Measurements from ENCODE around the gene TXLNB. TPM values are rescaled to one million over a fixed set of nuclear protein-coding genes. Genes with fewer than 3 reads are reported as not detected.

Gene TXLNB
- total RNA-seq, 2 experiments from 2014 or later, result 0.35 TPM

- Mint-ChIP-seq H3K4me3 (no peak overlapping the region), H3K27me3 (peaks cover 2% of the 10 kb centered on the region), H3K27ac (no peak overlapping the region), H3K36me3 (ENCODE audit: low read depth) (peaks cover 42% of the 10 kb centered on the region), H3K4me1 (peaks cover 8% of the 10 kb centered on the region), H3K9me3 (peaks cover 50% of the 10 kb centered on the region)
- ChIA-PET CTCF (interaction anchor here (0.8 to 2.6 kb wide), 5 partner anchors 14 to 165 kb away, joined by 3 to 8 read pairs (median 3); no protein-coding TSS in a partner anchor), POLR2A (interaction anchor here (0.6 kb wide), 1 partner anchor 73 kb away, joined by 3 read pairs; no protein-coding TSS in a partner anchor)
- DNase-seq, result no peak
Observed at GRCh38 chr6:139204978-139205377, 86.8 kb downstream of the TXLNB start.

GRCh38 chr6:139201378-139201777 is 90.4 kb downstream of the TXLNB start:
- no peaks in the 10 kb centered on the region for H3K27me3 Mint-ChIP-seq
- POLR2A ChIA-PET, result no interaction called here
- H3K36me3 Mint-ChIP-seq (ENCODE audit: low read depth), result peaks cover 12% of the 10 kb centered on the region
- H3K4me1 Mint-ChIP-seq, result no peaks in the 10 kb centered on the region
- peaks cover 30% of the 10 kb centered on the region for H3K9me3 Mint-ChIP-seq
- H3K4me3 Mint-ChIP-seq, result no peak overlapping the region
- no peak for DNase-seq
- CTCF ChIA-PET, result interaction anchor here (1.6 kb wide), 1 partner anchor 20 kb away, joined by 3 read pairs; no protein-coding TSS in a partner anchor
- no peak overlapping the region for H3K27ac Mint-ChIP-seq

GRCh38 chr6:139198529-139199288 is 93.1 kb downstream of the TXLNB start:
- Mint-ChIP-seq H3K9me3 (peaks cover 26% of the 10 kb centered on the region), H3K27ac (no peak overlapping the region), H3K4me1 (no peaks in the 10 kb centered on the region), H3K27me3 (no peaks in the 10 kb centered on the region), H3K4me3 (no peak overlapping the region), H3K36me3 (ENCODE audit: low read depth) (peaks cover 5% of the 10 kb centered on the region)
- DNase-seq, result no peak
- ChIA-PET POLR2A (no interaction called here), CTCF (interaction anchor here (0.7 to 1.3 kb wide), 3 partner anchors 19 to 157 kb away, joined by 3 to 5 read pairs (median 4); no protein-coding TSS in a partner anchor)

GRCh38 chr6:139194740-139195139 is 97.1 kb downstream of the TXLNB start:
- no peak overlapping the region for H3K4me3 Mint-ChIP-seq
- H3K27ac Mint-ChIP-seq, result no peak overlapping the region
- POLR2A ChIA-PET, result no interaction called here
- H3K36me3 Mint-ChIP-seq (ENCODE audit: low read depth), result peaks cover 5% of the 10 kb centered on the region
- CTCF ChIA-PET, result no interaction called here
- no peaks in the 10 kb centered on the region for H3K27me3 Mint-ChIP-seq
- no peak for DNase-seq
- peaks cover 17% of the 10 kb centered on the region for H3K9me3 Mint-ChIP-seq
- H3K4me1 Mint-ChIP-seq, result no peaks in the 10 kb centered on the region

Other genes with a start within 250 kb of the TXLNB start
- 10 to 100 TPM; 59.2 to 60.1 TPM for gene HECA, start 156.9 kb downstream of the TXLNB start, total RNA-seq
- 10 to 100 TPM; 65.0 to 76.7 TPM for gene CITED2, start 82.7 kb upstream of the TXLNB start, total RNA-seq

Data from activated CD4-positive, alpha-beta T cell treated with anti-CD3 and anti-CD28 coated beads, Interleukin-2, amount 10 ng/mL, durations not matched to agents 7 days and 5 days (primary cell).